GM19397 (cell line): ENCODE data around the gene STK4.
"Not testable (repeated sequence)": the region's sequence is repeated elsewhere in the genome, so short reads cannot be mapped to it uniquely, and the experiment has no call there.

ENCODE experiments used
- ATAC-seq: cut with Tn5 transposase; IDR thresholded peaks from one replicate; pipeline ENCODE4 v1.9.1; 2021; ENCODE audit warnings: mild to moderate bottlenecking, moderate library complexity; ENCODE audit not compliant: unreplicated experiment

Gene STK4

DNA sequence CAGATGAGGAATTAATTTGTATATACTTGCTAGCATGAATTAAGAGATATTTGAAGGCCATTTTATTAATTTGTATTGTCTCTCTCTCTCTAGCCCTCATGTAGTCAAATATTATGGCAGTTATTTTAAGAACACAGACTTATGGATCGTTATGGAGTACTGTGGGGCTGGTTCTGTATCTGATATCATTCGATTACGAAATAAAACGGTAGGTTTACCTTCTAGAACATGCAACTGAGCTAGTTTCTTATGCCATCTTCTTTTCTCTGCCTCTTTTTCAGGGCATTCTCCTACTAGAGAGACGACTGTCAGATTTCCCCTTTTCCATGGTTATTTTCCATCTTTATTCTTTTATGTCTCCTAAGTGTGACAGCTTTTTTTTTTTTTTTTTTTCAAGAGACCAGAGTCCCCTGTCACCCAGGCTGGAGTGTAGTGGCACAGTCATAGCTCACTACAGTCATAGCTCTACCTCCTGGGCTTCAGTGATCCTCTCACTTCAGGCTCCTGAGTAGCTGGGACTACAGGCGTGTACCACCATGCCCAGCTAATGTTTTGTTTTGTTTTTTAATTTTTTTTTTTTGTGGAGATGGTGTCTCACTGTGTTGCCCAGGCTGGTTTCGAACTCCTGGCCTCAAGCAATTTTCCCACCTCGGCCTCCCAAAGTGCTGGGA is 15.6 kb downstream of the STK4 start:
- ATAC-seq: no peak

DNA sequence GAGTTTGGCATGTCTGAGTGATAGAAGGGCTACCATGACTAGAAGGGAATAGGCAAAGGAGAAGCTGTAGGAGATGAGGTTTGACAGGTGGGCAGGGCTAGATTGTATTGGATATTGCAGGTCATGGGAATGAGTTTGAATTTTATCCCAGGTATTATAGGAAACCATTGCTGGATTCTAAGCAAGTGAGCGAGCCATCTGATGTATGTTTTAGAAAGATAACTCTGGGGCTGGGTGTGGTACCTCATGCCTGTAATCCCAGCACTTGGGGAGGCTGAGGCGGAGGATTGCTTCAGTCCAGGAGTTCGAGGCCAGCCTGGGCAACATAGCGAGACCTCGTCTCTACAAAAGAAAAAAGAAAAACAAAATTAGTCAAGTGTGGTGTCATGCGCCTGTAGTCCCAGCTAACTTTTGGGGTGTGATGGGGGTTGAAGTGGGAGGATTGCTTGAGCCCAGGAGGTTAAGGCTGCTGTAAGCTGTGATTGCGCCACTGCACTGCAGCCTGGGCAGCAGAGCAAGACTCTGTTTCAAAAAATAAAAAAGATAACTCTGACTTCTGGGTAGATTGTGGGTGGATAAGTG is 16.9 kb downstream of the STK4 start:
- no peak for ATAC-seq

DNA sequence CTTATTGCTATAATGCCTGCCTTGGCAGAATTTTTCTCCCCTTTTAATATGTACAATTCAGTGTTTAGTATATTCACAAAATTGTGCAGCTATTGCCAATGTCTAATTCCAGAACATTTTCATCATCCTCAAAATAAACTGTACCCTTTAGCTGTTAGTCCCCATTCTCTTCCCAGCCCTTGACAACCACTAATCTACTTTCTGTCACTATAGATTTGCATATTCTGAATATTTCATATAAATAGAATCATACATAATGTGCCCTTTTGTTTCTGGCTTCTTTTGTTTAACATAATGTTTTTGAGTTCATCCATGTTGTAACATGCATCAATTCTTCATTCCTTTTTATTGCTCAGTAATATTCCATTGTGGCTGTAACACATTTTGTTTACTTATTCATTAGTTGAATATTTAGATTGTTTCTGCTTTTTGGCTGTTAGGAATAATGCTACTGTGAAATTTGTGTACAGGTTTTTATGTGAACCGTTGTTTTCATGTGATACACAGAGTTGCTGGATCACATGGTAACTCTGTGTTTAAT is 22.4 kb downstream of the STK4 start:
- ATAC-seq: no peak

DNA sequence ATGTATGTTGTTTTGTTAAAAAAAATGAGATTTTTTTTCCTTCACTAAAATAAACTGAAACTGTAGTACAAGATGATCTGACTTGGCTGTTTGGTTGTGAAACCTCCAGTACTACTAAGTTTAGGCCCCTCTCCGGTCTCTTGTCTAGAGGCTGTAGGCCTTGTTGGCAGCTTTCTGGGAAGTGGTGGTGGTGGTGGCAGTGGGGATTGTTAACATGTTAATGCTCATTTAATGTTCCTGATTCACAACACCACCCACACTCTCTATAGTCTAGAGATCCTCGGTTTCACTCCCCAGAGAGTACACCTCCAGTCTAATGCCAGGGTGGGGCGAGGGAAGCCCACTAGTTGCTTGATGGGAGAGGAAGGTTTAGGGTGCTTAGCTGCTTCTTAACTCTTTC is 24.1 kb downstream of the STK4 start:
- ATAC-seq: no peak

DNA sequence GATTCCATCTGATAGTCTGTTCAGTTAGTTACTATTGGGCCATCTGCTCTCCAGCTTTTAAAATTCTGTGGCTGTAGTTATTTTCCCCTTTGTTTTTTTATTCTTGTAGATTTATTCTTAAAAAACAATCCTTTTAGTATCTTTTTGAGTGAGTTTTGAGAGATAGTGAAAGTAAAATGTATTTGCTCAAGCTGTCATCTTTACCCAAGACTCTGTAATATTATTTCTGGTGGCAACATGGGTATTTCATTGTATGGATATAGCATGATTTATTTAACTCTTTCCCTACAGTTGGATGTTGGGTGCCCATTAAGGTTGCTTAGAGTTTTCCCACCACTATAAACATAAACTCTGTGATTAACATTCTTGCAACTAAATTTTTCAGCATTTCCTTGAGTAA is 24.6 kb downstream of the STK4 start:
- no peak for ATAC-seq

DNA sequence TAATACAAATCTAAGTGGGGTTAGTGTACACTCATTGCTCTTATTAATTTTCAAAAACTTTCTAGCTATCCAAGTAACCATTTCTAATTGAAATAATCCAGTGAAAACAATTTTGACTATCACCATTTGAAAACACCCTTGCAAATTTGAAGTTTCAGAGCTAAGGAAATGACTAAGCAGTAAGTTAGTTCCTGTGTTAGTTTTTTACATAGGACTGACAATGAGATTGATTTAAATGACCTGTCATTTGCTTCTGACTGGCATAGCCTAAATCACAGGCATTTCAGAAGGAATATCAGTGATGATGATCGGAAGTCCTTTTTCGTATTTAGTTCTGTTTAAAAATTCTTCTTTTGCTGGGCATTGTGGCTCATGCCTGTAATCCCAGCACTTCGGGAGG is 27.0 kb downstream of the STK4 start:
- ATAC-seq: no peak

DNA sequence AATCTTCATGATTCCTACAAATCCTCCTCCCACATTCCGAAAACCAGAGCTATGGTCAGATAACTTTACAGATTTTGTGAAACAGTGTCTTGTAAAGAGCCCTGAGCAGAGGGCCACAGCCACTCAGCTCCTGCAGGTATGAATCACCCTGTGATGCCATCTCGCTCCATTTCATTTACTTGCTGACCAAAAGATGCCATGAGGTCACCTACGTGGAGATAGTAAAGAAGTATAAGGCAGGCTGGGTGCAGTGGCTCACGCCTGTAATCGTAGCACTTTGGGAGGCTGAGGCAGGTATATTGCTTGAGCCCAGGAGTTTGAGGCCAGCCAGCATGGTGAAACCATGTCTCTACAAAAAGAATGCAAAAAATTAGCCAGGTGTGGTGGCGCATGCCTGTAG is 30.9 kb downstream of the STK4 start:
- no peak for ATAC-seq

DNA sequence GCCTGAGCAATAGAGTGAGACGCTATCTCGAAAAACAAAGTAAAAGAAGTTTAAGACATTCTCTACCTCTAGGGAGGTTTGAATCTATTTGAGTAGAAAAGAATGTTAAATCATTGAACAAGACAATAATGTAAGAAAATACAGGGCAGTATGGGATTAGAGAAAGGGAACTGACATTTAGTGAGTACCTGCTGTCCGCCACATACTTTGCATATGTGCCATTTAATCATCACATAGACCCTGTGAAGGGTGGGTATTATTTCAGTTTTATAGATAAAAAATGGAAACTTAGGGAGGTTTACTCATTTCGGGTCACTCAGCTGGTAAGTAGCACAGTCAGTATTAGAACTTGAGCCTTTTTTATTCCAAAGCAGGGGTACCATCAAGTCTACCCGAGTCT is 31.4 kb downstream of the STK4 start:
- ATAC-seq: no peak

DNA sequence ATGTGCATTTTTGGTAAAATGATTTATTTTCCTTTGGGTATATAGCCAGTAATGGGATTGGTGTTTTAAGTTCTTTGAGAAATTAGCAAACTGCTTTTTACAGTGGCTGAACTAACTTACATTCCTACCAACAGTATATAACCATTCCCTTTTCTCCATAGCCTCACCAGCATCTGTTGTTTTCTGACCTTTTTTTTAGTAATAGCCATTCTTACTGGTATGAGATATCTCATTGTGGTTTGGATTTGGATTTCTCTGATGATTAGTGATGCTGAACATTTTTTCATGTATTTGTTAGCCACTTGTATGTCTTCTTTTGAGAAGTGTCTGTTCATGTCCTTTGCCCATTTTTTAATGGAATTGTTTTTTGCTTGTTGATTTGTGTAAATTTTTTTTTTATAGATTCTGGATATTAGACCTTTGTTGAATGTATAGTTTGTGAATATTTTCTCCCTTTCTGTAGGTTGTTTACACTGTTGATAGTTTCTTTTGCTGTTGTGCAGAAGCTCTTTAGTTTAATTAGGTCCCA is 42.3 kb downstream of the STK4 start:
- ATAC-seq: no peak

DNA sequence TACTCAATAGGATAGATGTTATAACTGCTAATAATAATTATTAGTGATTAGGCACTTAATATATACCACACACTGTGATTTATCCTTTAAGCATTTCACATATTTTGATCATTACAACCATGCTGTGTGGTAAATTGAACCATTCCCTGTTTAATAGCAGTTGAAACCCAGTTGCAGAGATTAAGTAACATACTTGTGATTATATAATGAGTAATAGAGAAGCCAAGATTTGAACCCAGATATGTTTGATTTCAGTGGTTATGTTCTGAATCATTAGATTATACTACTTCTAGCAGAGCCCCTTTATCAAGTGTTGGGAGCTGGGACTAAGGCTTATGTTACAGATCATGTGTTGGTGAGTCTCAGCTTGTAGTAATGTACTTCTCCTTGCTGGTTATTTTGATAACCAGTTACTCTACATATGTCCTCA is 44.1 kb downstream of the STK4 start:
- ATAC-seq: no peak

DNA sequence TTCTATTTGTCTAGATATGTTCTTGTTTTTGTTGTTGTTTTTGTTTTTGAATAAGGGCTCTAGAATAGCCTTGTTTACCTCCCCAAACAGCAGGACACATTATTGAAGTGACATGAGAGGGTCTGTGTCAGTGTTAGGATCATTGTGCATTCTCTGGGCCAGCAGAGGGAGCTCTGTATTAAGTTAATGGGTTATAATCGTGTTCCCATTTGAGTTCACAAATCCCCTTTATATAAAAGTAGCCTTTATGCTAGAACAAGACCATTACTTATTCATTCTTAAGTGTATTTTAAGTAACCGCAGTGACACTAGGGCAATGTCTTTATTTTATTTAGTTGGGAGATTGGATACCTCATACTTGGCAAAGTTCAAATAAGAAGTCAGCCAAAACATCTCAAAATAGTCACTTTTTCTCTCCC is 44.8 kb downstream of the STK4 start:
- no peak for ATAC-seq

DNA sequence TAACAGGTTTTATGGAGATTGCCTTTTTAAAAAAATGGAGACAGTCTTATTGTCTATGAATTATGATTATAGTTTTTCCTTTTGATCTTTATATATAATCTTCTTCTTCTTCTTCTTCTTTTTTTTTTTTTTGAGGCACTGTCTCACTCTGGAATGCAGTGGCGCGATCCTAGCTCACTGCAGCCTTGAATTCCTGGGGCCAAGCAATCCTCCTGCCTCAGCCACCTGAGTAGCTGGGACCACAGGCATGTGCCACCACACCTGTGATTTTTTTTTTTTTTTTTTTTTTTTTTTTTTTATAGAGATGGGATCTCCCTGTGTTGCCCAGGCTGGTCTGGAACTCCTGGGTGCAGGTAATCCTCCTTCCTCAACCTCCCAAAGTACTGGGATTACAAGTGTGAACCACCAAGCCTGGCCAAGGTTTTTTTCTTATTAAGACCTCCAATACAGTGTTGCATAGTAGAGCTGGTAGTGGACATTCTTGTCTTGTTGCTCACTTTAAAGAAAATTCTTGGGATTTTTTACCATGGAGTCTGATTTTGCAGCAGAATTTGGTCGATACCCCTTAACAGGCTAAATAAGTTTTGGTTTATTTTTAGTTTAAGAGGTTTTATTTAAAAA is 46.5 kb downstream of the STK4 start:
- ATAC-seq: no peak

DNA sequence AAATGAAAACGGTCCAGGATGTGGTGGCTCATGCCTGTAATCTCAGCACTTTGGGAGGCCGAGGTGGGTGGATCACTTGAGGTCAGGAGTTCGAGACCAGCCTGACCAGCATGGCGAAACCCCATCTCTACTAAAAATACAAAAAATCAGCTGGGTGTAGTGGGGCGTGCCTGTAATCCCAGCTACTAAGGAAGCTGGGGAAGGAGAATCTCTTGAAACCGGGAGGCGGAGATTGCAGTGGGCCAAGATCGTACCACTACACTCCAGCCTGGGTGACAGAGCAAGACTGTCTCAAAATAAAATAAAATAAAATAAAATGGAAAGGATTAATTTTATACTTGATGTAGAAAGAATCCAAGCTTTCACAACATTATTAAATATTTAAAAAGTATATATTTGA is 47.8 kb downstream of the STK4 start:
- not testable (repeated sequence) for ATAC-seq

DNA sequence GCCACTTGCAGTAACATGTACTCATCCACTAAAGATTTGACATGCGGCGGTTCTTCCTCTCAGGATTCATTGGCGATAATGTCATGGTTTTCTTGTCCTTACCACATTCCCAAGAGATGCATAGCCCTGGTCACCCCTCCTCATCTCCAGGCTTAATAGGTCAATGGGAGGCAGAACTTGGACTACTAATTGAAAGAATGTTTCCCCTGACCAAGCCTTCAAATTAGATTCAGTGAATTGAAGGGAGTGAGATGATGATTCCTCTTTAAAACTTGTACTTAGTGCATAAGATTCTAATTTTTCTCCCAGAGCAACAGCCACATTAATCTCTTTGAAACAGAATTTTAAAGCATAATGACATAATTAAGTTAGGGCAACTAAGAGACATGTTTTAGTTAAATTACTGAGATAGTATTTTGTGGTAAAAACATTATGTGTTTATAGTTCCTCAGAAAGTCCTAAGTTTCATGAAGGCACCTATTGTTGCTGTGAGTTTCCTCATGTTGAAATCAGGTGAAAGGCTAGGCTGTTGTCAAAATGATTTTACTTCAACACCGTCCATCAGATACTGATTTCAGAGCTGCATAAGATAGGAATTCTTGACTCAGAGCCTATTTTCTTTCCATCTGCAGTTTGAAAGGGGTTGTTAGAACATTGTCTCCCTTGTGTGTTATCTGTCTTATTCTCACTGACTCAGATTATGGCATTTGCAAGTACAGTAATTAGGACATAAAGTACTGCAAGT is 48.5 kb downstream of the STK4 start:
- no peak for ATAC-seq

DNA sequence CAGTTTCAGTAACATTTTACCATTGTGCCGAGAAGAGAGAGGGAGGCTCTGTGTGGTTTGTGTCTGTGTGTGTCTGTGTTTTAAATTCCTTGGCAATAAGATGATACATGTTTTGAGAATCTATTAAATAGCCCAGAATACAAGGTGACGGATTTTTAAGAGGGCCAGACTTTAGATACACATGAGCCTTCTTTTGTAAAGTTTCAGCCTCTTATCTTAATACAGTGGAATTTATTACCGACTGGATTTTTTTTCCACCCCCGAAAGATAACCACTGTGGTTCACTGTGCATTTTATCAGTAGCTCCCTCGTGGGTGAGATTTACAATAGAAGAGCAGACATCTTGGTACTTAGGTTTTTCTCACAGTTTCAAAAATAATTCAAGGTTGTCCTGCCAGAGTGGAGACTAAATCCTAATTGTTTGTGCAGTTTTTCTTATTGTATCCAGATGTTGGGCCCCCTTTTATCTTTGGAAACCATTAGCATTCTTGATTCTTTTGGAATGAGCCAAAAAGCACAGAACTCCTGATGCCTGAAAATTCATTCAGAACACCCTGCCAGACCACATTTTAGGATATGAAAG is 49.9 kb downstream of the STK4 start:
- ATAC-seq: no peak

DNA sequence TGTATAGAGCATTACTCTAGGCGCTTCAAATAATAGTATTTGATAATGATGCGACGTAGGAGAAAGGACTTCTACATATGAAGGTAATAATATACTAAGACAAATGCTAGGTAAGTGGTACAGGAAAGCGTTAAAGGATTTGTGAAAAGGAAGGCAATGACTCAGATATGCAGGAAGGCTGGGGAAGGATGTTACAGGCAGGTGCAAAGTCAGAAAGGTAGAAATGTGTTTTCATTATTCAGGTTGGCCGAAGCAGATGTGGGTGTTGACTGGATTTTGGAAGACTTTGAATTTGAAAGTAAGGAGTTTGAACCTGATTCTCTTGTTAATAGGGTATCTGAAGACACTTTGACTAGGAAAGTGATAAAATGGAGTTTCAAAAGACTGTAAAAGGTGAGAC is 51.0 kb downstream of the STK4 start:
- ATAC-seq: no peak

DNA sequence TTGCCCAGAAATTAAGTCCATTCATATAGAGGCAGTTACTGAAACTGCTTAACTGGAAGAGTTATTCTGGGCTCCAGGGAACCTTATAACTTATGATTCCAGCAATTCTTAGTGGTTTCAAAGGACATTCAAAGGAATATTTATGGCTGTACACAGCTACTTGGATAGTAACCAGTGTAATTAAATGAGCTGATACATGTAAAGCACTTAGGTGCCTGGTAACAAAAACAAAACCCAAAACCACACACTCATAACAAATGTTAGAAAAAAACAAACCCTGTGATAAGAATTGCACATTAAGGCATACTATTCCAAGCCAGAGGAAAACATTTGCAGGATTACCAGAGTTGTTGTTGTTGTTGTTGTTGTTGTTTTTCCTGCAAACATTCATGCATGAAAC is 51.5 kb downstream of the STK4 start:
- ATAC-seq: no peak

DNA sequence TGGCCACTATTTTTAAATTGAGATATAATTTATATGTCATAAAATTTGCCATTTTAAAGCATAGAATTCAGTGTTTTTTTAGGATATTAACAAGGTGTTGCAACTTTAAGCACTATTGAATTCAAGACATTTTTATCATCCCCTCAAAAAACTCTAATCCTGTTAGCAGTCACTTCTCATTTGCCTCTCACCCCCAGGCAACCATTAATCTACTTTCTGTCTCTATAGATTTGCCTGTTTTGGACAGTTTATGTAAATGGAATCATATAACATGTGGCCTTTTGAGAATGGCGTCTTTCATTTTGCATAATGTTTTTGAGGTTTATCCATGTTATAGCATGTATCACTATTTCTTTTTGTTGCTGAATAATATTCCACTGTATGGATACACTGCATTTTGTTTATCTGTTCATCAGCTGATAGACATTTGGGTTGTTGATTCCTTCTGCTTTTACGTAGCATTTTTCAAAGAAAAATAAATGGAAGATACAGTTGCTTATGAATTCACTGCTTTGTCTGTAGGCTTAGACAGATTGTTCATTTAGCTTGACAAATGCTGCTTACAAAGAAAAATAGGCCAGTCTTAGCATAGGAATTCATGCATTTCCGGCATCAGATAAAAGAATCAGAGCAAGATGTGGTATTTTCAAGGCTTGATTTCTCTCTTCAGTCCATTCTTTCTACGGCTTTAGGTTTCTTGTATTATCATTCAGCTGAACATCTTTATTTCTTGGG is 52.9 kb downstream of the STK4 start:
- no peak for ATAC-seq

DNA sequence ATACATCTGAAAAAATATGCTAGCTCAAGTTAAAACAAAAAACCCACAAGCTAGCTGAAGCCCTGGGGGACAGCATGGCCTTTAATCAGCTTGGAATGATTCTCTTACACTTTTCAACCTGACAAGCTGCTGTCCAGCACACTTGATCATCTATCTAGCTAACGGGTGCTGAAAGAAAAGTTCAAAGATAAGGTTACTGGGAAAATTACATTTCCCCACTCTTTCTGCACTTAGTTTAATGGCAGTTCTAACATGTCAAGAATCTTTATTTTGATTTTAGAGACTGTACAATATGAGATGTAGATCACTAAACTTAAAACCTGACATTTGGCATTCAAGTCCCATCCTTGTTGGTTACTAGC is 53.4 kb downstream of the STK4 start:
- no peak for ATAC-seq

DNA sequence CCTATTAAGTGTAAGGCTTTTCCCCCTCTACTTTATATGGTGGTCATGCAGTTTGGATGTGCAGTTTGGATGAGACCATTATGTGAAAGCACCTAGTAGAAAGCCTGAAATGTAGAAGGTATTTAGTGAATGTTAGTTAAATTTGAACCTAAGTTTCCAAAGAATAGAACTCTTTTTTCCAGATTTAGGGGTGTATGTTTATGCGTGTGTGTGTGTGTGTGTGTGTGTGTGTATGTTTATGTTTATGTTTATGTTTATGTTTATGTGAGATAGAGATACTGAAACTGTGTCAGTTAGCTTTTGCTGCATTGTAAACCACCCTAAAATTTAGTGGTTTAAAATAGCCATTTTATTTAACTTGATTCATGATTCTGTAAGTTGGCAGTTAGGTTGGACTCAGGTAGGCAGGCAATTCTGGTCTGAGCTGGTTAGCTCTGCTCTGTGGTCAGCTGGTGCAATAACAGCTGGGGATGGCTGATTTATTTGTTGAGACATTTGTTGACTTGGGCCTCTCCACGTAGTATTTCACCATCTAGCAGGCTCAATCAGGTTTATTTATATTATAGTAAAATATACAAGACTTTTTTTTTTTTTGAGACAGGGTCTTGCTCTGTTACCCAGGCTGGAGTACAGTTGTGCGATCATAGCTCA is 54.0 kb downstream of the STK4 start:
- ATAC-seq: no peak
